ENCODE measurements around the gene CCDC57. TPM values are rescaled to one million over a fixed set of nuclear protein-coding genes. Genes with fewer than 3 reads are reported as not detected.
"Not testable (repeated sequence)": the region's sequence is repeated elsewhere in the genome, so short reads cannot be mapped to it uniquely, and the experiment has no call there.

Gene CCDC57
- total RNA-seq, 2 donors from 2014 or later, result 19.4 to 58.1 TPM

GRCh38 chr17:82143333-82143732 lies 69.3 kb downstream of the CCDC57 start:
- Histone ChIP-seq H3K9me3 (no peaks in the 10 kb centered on the region), H3K4me3 (no peak overlapping the region), H3K4me1 (ENCODE audit: control insufficient read depth in 1 of 2, low read depth in 2 of 2) (no peaks in the 10 kb centered on the region), H3K27ac (no peak overlapping the region), H3K36me3 (no peaks in the 10 kb centered on the region), H3K27me3 (replicated peaks; ENCODE audit: insufficient read depth) (no peaks in the 10 kb centered on the region)
- ATAC-seq (ENCODE audit: insufficient number of reproducible peaks, low FRiP score, low read depth), result no peak
- no peak for DNase-seq (ENCODE audit: low spot score)
- TF ChIP-seq CTCF (IDR thresholded peaks at IDR 0.05), result no peak

GRCh38 chr17:82139961-82140360 lies 72.7 kb downstream of the CCDC57 start:
- H3K27ac ChIP-seq; H3K9me3 ChIP-seq; H3K4me1 ChIP-seq (ENCODE audit: control insufficient read depth in 1 of 2, low read depth in 2 of 2); H3K27me3 ChIP-seq (replicated peaks; ENCODE audit: insufficient read depth); DNase-seq (ENCODE audit: low spot score); ATAC-seq (ENCODE audit: insufficient number of reproducible peaks, low FRiP score, low read depth); H3K4me3 ChIP-seq; H3K36me3 ChIP-seq: not testable (repeated sequence)

GRCh38 chr17:82138511-82138992 lies 74.1 kb downstream of the CCDC57 start:
- Histone ChIP-seq H3K4me1 (ENCODE audit: control insufficient read depth in 1 of 2, low read depth in 2 of 2) (no peaks in the 10 kb centered on the region), H3K27ac (no peak overlapping the region), H3K9me3 (no peaks in the 10 kb centered on the region), H3K4me3 (no peak overlapping the region), H3K36me3 (no peaks in the 10 kb centered on the region), H3K27me3 (replicated peaks; ENCODE audit: insufficient read depth) (no peaks in the 10 kb centered on the region)
- DNase-seq (ENCODE audit: low spot score) (no peak), ATAC-seq (ENCODE audit: insufficient number of reproducible peaks, low FRiP score, low read depth) (no peak)
- TF ChIP-seq CTCF (IDR thresholded peaks at IDR 0.05), result no peak

- Histone ChIP-seq H3K4me3 (no peak overlapping the region), H3K36me3 (no peaks in the 10 kb centered on the region), H3K9me3 (no peaks in the 10 kb centered on the region), H3K4me1 (ENCODE audit: control insufficient read depth in 1 of 2, low read depth in 2 of 2) (no peaks in the 10 kb centered on the region), H3K27me3 (replicated peaks; ENCODE audit: insufficient read depth) (no peaks in the 10 kb centered on the region), H3K27ac (no peak overlapping the region)
- no peak for DNase-seq (ENCODE audit: low spot score)
- no peak for ATAC-seq (ENCODE audit: insufficient number of reproducible peaks, low FRiP score, low read depth)
- no peak for TF ChIP-seq CTCF (IDR thresholded peaks at IDR 0.05)
These were observed 78.5 kb downstream of the CCDC57 start for GRCh38 chr17:82134101-82134500.

- not testable (repeated sequence) for DNase-seq (ENCODE audit: low spot score); H3K27me3 ChIP-seq (replicated peaks; ENCODE audit: insufficient read depth); ATAC-seq (ENCODE audit: insufficient number of reproducible peaks, low FRiP score, low read depth); H3K9me3 ChIP-seq; H3K4me3 ChIP-seq; H3K27ac ChIP-seq; H3K4me1 ChIP-seq (ENCODE audit: control insufficient read depth in 1 of 2, low read depth in 2 of 2); H3K36me3 ChIP-seq
These were observed 79.3 kb downstream of the CCDC57 start for GRCh38 chr17:82133166-82133953.

- Histone ChIP-seq H3K4me3 (no peak overlapping the region), H3K36me3 (peaks cover 9% of the 10 kb centered on the region), H3K4me1 (ENCODE audit: control insufficient read depth in 1 of 2, low read depth in 2 of 2) (no peaks in the 10 kb centered on the region), H3K27me3 (replicated peaks; ENCODE audit: insufficient read depth) (no peaks in the 10 kb centered on the region), H3K9me3 (no peaks in the 10 kb centered on the region), H3K27ac (no peak overlapping the region)
- TF ChIP-seq CTCF (IDR thresholded peaks at IDR 0.05), result no peak
- no peak for ATAC-seq (ENCODE audit: insufficient number of reproducible peaks, low FRiP score, low read depth)
- no peak for DNase-seq (ENCODE audit: low spot score)
These were observed 83.5 kb downstream of the CCDC57 start for GRCh38 chr17:82129095-82129494.
